MM.1S (cell line): ENCODE data around the gene AGK.

Experiments used
- CTCF ChIP-seq: fragments of 300-600 bp; sonication (generic); IDR thresholded peaks from 2 replicates; pipeline ENCODE4 v1.5.1; 2016; ENCODE audit warnings: antibody characterized with exemption, low read length, mixed read lengths
- EZH2 ChIP-seq: fragments of 300-600 bp; sonication (generic); optimal IDR thresholded peaks from 2 replicates; pipeline ENCODE3; 2017; ENCODE audit warnings: low read depth, mild to moderate bottlenecking, antibody characterized with exemption, low read length, mixed read lengths

- TF ChIP-seq CTCF (no peak), EZH2 (no peak)
Observed at GRCh38 chr7:141586878-141587277, 35.7 kb downstream of the AGK start.
